Spleen (tissue), 11 donors: Measurements from ENCODE around the gene MTMR3. TPM values are rescaled to one million over a fixed set of nuclear protein-coding genes. Genes with fewer than 3 reads are reported as not detected.

Source experiments
- DNase-seq: peaks from one replicate; pipeline ENCODE4 v3.0.0-alpha.2; 2020
- H3K27ac ChIP-seq, 8 donors: fragments of 200-600 bp; sonication (generic) in 7 of 8; 1 replicate in 4 of 8; 2 replicates in 4 of 8; pipeline versions ENCODE4 v1.5.0 to v1.8.0; 2016 to 2021; ENCODE audit warnings: inconsistent platforms in 4 of 8, mild to moderate bottlenecking in 4 of 8, moderate library complexity in 1 of 8
- H3K27me3 ChIP-seq, 7 donors: fragments of 200-600 bp; sonication (generic) in 6 of 7; replicated peaks in 1 of 7; 1 replicate in 4 of 7; 2 replicates in 3 of 7; pipeline versions ENCODE4 v1.5.0 to v1.8.0; 2016 to 2021; ENCODE audit warnings: inconsistent platforms in 3 of 7, mild to moderate bottlenecking in 1 of 7
- H3K36me3 ChIP-seq, 6 donors: fragments of 200-600 bp; sonication (generic) in 5 of 6; 1 replicate in 4 of 6; 2 replicates in 2 of 6; pipeline versions ENCODE4 v1.5.0 to v1.8.0; 2016 to 2021; ENCODE audit warnings: inconsistent platforms in 2 of 6
- H3K4me1 ChIP-seq, 6 donors: fragments of 200-600 bp; sonication (generic) in 5 of 6; 1 replicate in 3 of 6; 2 replicates in 3 of 6; pipeline versions ENCODE4 v1.5.0 to v1.8.0; 2016 to 2021; ENCODE audit warnings: inconsistent platforms in 3 of 6
- H3K4me3 ChIP-seq, 8 donors: fragments of 200-600 bp; sonication (generic) in 7 of 8; 1 replicate in 4 of 8; 2 replicates in 4 of 8; pipeline versions ENCODE4 v1.5.0 to v1.8.0; 2016 to 2021; ENCODE audit warnings: inconsistent platforms in 4 of 8, mild to moderate bottlenecking in 4 of 8, moderate library complexity in 2 of 8
- H3K9me3 ChIP-seq, 8 donors: fragments of 200-600 bp; sonication (generic) in 7 of 8; 1 replicate in 4 of 8; 2 replicates in 4 of 8; pipeline versions ENCODE4 v1.5.0 to v1.8.0; 2016 to 2021; ENCODE audit warnings: inconsistent platforms in 4 of 8
- CTCF ChIP-seq, 11 experiments: fragments of 200-600 bp in 7 of 11; fragments of 450-650 bp in 4 of 11; sonication (generic) in 4 of 11; IDR thresholded peaks in 8 of 11; conservative IDR thresholded peaks in 3 of 11; 1 replicate in 7 of 11; 2 replicates in 4 of 11; pipeline versions ENCODE4 v1.4.0 to v1.8.0; 2016 to 2021; ENCODE audit warnings: antibody characterized with exemption in 11 of 11, inconsistent platforms in 4 of 11, mild to moderate bottlenecking in 1 of 11
- POLR2A ChIP-seq, 3 donors: fragments of 450-650 bp; IDR thresholded peaks; one replicate each; pipeline ENCODE4 v1.5.1; 2017; ENCODE audit warnings: antibody characterized with exemption in 3 of 3, mild to moderate bottlenecking in 1 of 3
- POLR2AphosphoS5 ChIP-seq, 3 donors: sonication (generic); formaldehyde crosslinking; IDR thresholded peaks; one replicate each; pipeline ENCODE4 v1.5.1; 2017; ENCODE audit warnings: antibody characterized with exemption in 3 of 3
- WGBS, 5 donors: extraction: QIAGEN DNeasy Blood & Tissue Kit in 3 of 5; methylation state at CpG; one replicate each; pipeline versions ENCODE4 v1.1.5 to v1.1.7; 2013 to 2018; 5-methylcytosine and 5-hydroxymethylcytosine counted together
- intact Hi-C: fragments of 100-400 bp; cut with DNase I; formaldehyde crosslinking; loops from one replicate; pipeline ENCODE4 v1.15.0; 2023; ENCODE audit warnings: low total_unique reads
- polyA plus RNA-seq, 3 donors: library from polyadenylated mRNA; stranded (reverse); fragments of 200-250 nt; gene quantifications; one replicate each; pipeline ENCODE4 v1.2.1, GENCODE V29; 2013
- total RNA-seq, 7 donors: library from RNA; depleted of rRNA in 3 of 7; stranded (reverse); fragments of >200 nt in 3 of 7; fragmentation: NEBNext Ultra II Directional in 4 of 7; extraction: Animal tissue kit (Norgen Biotek cat#: 25700) in 4 of 7; gene quantifications; one replicate each; pipeline versions ENCODE4 v1.1.0 to v1.2.1, GENCODE V29; 2016 to 2021
- donor health status: healthy with polysubstance abuse.
- donor health status: DM: no; HTN: no; CAD: no; lungs with moderate emphysema.
- donor health status: DM: no; HTN: no; CAD: no.
- donor health status: Bipolar disorder and iron deficiency.
- donor health status: healthy.
- donor health status: DM: no; HTN: no; CAD: no.
- donor health status: DM: yes; HTN: yes; CAD: no.

The MTMR3 gene
- total and polyA plus RNA-seq, 10 donors = 5.3 to 137 (median 76.2) TPM

GRCh38 chr22:29956680-29957079 lies 73.7 kb downstream of the MTMR3 start:
- WGBS, 5 donors = 87 to 96% (median 92%) methylated on average over 1 of the region's 1 CpG
- H3K27ac ChIP-seq = no peak overlapping the region
- intact Hi-C loops = no loop called here
- peaks cover 0 to 23% (median 6%) of the 10 kb centered on the region in 6 donors for H3K36me3 ChIP-seq
- H3K9me3 ChIP-seq = no peaks in the 10 kb centered on the region
- no peak overlapping the region for H3K4me3 ChIP-seq
- no peak for DNase-seq
- H3K27me3 ChIP-seq = no peaks in the 10 kb centered on the region
- peaks cover 0 to 36% (median 7%) of the 10 kb centered on the region in 6 donors for H3K4me1 ChIP-seq
- no peak for TF ChIP-seq POLR2AphosphoS5 (IDR thresholded peaks at IDR 0.05)
- TF ChIP-seq POLR2A (IDR thresholded peaks at IDR 0.05) = no peak
- no peak for TF ChIP-seq CTCF (IDR thresholded peaks at IDR 0.05 in 8 of 11, conservative IDR thresholded peaks at IDR 0.05 in 3 of 11)

GRCh38 chr22:29958170-29958569 lies 75.2 kb downstream of the MTMR3 start:
- Histone ChIP-seq H3K9me3 (no peaks in the 10 kb centered on the region), H3K4me1 (peaks cover 0 to 24% (median 5%) of the 10 kb centered on the region in 6 donors), H3K27me3 (no peaks in the 10 kb centered on the region), H3K36me3 (peaks cover 0 to 37% (median 9%) of the 10 kb centered on the region in 6 donors), H3K27ac (no peak overlapping the region), H3K4me3 (no peak overlapping the region)
- intact Hi-C loops = no loop called here
- WGBS, 5 donors = 93 to 100% (median 96%) methylated on average over 2 of the region's 2 CpGs
- TF ChIP-seq POLR2AphosphoS5 (IDR thresholded peaks at IDR 0.05) = no peak
- TF ChIP-seq POLR2A (IDR thresholded peaks at IDR 0.05) = no peak
- no peak for TF ChIP-seq CTCF (IDR thresholded peaks at IDR 0.05 in 8 of 11, conservative IDR thresholded peaks at IDR 0.05 in 3 of 11)
- no peak for DNase-seq

GRCh38 chr22:29964776-29965175 lies 81.8 kb downstream of the MTMR3 start:
- H3K27ac ChIP-seq = peak overlapping the region in 6 of 8 donors; percentile 6 to 61 (median 30)
- peaks cover 3 to 36% (median 20%) of the 10 kb centered on the region in 6 donors for H3K4me1 ChIP-seq
- H3K9me3 ChIP-seq = no peaks in the 10 kb centered on the region
- no peak overlapping the region for H3K4me3 ChIP-seq
- H3K27me3 ChIP-seq = no peaks in the 10 kb centered on the region
- DNase-seq = no peak
- TF ChIP-seq POLR2AphosphoS5 (IDR thresholded peaks at IDR 0.05) = no peak
- no peak for TF ChIP-seq CTCF (IDR thresholded peaks at IDR 0.05 in 8 of 11, conservative IDR thresholded peaks at IDR 0.05 in 3 of 11)
- TF ChIP-seq POLR2A (IDR thresholded peaks at IDR 0.05) = no peak
- peaks cover 0 to 22% (median under 1%) of the 10 kb centered on the region in 6 donors for H3K36me3 ChIP-seq
- intact Hi-C loops = no loop called here
- 43 to 67% (median 50%) methylated on average over 5 of the region's 5 CpGs for WGBS, 5 donors

- Histone ChIP-seq H3K4me3 (no peak overlapping the region), H3K27ac (no peak overlapping the region), H3K36me3 (peaks cover 0 to 31% (median 4%) of the 10 kb centered on the region in 6 donors), H3K9me3 (no peaks in the 10 kb centered on the region), H3K4me1 (peaks cover 3 to 36% (median 20%) of the 10 kb centered on the region in 6 donors), H3K27me3 (no peaks in the 10 kb centered on the region)
- DNase-seq = no peak
- no peak for TF ChIP-seq CTCF (IDR thresholded peaks at IDR 0.05 in 8 of 11, conservative IDR thresholded peaks at IDR 0.05 in 3 of 11)
- TF ChIP-seq POLR2AphosphoS5 (IDR thresholded peaks at IDR 0.05) = no peak
- no peak for TF ChIP-seq POLR2A (IDR thresholded peaks at IDR 0.05)
- intact Hi-C loops = no loop called here
Measured at GRCh38 chr22:29967461-29967860, 84.5 kb downstream of the MTMR3 start.
